ENCODE data around the gene ZNF284.
"Not testable (repeated sequence)": the region's sequence is repeated elsewhere in the genome, so short reads cannot be mapped to it uniquely, and the experiment has no call there.

ZNF284 gene

GRCh38 chr19:44112802-44113137 lies 40.8 kb downstream of the ZNF284 start:
- no peak for DNase-seq

GRCh38 chr19:44113138-44113783 lies 41.3 kb downstream of the ZNF284 start, which contains the start of gene ZNF225:
Gene ZNF225 (plus strand): TSS chr19:44113399. CDS start chr19:44115828, 2,429 bp downstream.
- peak; percentile 97 for DNase-seq

GRCh38 chr19:44113784-44114390 lies 41.9 kb downstream of the ZNF284 start:
- no peak for DNase-seq

- DNase-seq = not testable (repeated sequence)
Measured at GRCh38 chr19:44121162-44121561, 49.2 kb downstream of the ZNF284 start.

GRCh38 chr19:44131955-44132354 lies 60.0 kb downstream of the ZNF284 start:
- no peak for DNase-seq

Data from NCI-H2029 (cell line).